ENCODE data around the gene FRMD5. TPM values are rescaled to one million over a fixed set of nuclear protein-coding genes. Genes with fewer than 3 reads are reported as not detected.
A peak's percentile ranks its signal among the peaks of the same experiment; 100 is the strongest.
"Not testable (repeated sequence)": the region's sequence is repeated elsewhere in the genome, so short reads cannot be mapped to it uniquely, and the experiment has no call there.

FRMD5 gene
- total RNA-seq (0.09 TPM), polyA plus RNA-seq (0.11 TPM)
- long read RNA-seq, donor 1 = 0 reads
- long read RNA-seq, donor 2 = 0 reads
- long read RNA-seq, donor 3 = 0 reads
- long read RNA-seq, donor 4 = 0 reads
- long read RNA-seq, donor 5 = 0 reads
- long read RNA-seq, donor 6 = 0 reads
- long read RNA-seq, donor 7 = 0 reads
- long read RNA-seq, donor 8 = 0 reads
- long read RNA-seq, donor 9 = 0 reads
- long read RNA-seq, donor 10 = 0 reads

DNA sequence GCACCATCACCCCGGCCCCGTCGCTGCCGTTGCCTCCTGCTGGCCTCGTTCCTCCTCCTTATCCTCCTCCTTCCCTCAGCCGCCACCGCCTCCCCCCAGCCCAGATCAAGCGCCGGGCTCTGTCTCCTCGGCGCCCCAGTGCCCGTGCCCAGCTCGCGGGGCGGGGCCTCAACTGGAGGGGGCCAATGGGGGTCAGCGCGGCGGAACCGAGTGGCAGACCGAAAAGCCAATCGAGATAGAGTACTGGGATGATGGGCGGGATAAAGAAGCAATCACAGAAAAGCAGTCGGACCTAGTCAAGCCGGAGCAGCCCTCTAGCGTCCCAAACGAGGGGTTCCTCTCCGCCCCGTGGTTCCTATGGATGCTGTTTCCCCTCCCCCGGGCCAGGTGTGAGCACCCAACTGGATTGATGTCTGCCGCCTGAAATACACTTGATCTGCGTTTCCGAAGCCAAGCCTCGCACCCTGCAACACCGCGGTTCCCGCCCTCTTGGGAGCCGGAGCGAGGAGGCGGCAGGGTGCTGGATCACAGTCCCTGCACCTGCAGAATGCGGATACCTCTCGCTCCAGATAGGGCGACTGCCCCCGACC is at the start of gene FRMD5:
TSS of gene FRMD5 (minus strand) at position 121 of the 590 bp plus-strand sequence.
- H3K9me3 ChIP-seq (ENCODE audit: control insufficient read depth in 2 of 2, insufficient read depth in 1 of 2, low read length in 1 of 2) = peaks cover 0 to 3% of the 10 kb centered on the region in 2 donors
- peaks cover 33 to 59% of the 10 kb centered on the region in 2 donors for H3K27me3 ChIP-seq (ENCODE audit: control insufficient read depth in 2 of 2, insufficient read depth in 1 of 2, low read length in 1 of 2)
- peaks cover 0 to 11% of the 10 kb centered on the region in 2 donors for H3K4me1 ChIP-seq (ENCODE audit: control insufficient read depth in 2 of 2, insufficient read depth in 2 of 2, low read length in 2 of 2)
- peak within 1 kb of the TSS; percentile 29 to 59 for H3K4me3 ChIP-seq (ENCODE audit: low read length in 2 of 2)
- DNase-seq (ENCODE audit: low read depth in 6 of 9, low spot score in 9 of 9) = peak; percentile 74 to 93 (median 85)
- no peak within 1 kb of the TSS for H3K27ac ChIP-seq (ENCODE audit: low read depth in 1 of 2, low read length in 1 of 2)
- H3K36me3 ChIP-seq (ENCODE audit: control insufficient read depth in 2 of 2, insufficient read depth in 2 of 2, low read length in 1 of 2) = no peaks in the 10 kb centered on the region
- 2% methylated on average over 43 of the region's 43 CpGs for WGBS

DNA sequence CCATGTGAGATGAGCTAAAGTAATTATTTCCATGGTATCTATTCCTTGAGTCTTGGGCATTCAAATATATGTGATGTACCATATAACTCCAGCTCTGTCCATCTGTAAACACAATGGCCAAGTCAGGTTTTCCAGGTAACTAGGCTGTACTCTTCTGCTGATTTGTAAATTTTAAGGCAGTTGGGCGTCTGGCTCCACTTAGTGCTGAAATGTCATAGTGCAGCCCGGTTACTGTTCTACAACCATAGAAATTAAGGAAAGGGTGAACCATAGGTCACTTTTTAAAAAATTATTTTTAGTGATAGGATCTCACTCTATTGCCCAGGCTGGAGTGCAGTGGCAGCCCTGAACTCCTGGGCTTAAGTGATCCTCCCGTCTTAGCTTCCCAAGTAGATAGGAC is 48.8 kb upstream of the FRMD5 start:
- no peak for DNase-seq (ENCODE audit: low read depth in 6 of 9, low spot score in 9 of 9)

DNA sequence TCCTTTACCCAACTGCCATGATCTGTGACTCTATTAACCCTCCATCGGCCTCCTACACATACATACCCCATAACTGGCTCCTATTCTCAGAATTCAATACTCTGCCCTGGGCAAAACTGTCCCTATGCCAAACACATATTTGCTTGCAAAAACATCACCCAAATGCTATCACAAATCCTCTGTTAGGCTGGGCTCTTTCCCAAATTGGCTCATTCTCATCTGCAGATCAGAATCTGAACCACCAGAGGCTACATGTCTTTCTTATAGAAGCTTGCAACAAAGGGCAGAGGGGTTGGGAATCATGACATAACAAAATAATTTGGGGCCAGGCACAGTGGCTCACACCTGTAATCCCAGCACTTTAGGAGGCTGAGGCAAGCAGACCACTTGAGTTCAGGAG is 48.1 kb upstream of the FRMD5 start:
- H3K9me3 ChIP-seq (ENCODE audit: control insufficient read depth in 2 of 2, insufficient read depth in 1 of 2, low read length in 1 of 2) = no peaks in the 10 kb centered on the region
- DNase-seq (ENCODE audit: low read depth in 6 of 9, low spot score in 9 of 9) = no peak
- no peaks in the 10 kb centered on the region for H3K27me3 ChIP-seq (ENCODE audit: control insufficient read depth in 2 of 2, insufficient read depth in 1 of 2, low read length in 1 of 2)
- H3K36me3 ChIP-seq (ENCODE audit: control insufficient read depth in 2 of 2, insufficient read depth in 2 of 2, low read length in 1 of 2) = no peaks in the 10 kb centered on the region
- H3K4me1 ChIP-seq (ENCODE audit: control insufficient read depth in 2 of 2, insufficient read depth in 2 of 2, low read length in 2 of 2) = no peaks in the 10 kb centered on the region
- no peak overlapping the region for H3K4me3 ChIP-seq (ENCODE audit: low read length in 2 of 2)
- no peak overlapping the region for H3K27ac ChIP-seq (ENCODE audit: low read depth in 1 of 2, low read length in 1 of 2)
- WGBS = 97% methylated on average over 1 of the region's 1 CpG

More for the DNA sequence above, 48.8 kb upstream of the FRMD5 start:
- Histone ChIP-seq H3K36me3 (ENCODE audit: control insufficient read depth in 2 of 2, insufficient read depth in 2 of 2, low read length in 1 of 2) (no peaks in the 10 kb centered on the region), H3K9me3 (ENCODE audit: control insufficient read depth in 2 of 2, insufficient read depth in 1 of 2, low read length in 1 of 2) (no peaks in the 10 kb centered on the region), H3K4me3 (ENCODE audit: low read length in 2 of 2) (no peak overlapping the region), H3K4me1 (ENCODE audit: control insufficient read depth in 2 of 2, insufficient read depth in 2 of 2, low read length in 2 of 2) (no peaks in the 10 kb centered on the region), H3K27ac (ENCODE audit: low read depth in 1 of 2, low read length in 1 of 2) (no peak overlapping the region), H3K27me3 (ENCODE audit: control insufficient read depth in 2 of 2, insufficient read depth in 1 of 2, low read length in 1 of 2) (no peaks in the 10 kb centered on the region)
- WGBS = 96% methylated on average over 3 of the region's 3 CpGs

DNA sequence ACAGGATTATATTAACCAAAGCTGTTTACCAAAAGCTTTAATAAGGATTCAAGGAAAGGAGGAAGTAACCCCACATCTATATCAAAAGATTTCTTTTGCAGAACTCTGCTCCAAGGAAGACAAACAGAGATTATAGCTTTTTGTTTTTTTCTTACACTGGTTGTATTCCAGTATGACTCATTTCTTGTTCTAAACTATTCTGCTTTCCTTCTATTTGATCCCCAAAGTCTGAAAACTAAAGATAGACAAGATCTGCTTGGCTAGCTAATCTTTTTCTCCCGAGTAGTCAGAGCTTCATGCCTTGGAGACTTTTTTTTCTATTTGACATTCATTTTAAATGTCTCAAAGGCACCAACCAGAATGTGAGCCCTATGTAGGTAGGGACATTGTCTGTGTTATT is 36.8 kb upstream of the FRMD5 start:
- DNase-seq (ENCODE audit: low read depth in 6 of 9, low spot score in 9 of 9) = no peak
- Histone ChIP-seq H3K9me3 (ENCODE audit: control insufficient read depth in 2 of 2, insufficient read depth in 1 of 2, low read length in 1 of 2) (no peaks in the 10 kb centered on the region), H3K4me3 (ENCODE audit: low read length in 2 of 2) (no peak overlapping the region), H3K4me1 (ENCODE audit: control insufficient read depth in 2 of 2, insufficient read depth in 2 of 2, low read length in 2 of 2) (no peaks in the 10 kb centered on the region), H3K36me3 (ENCODE audit: control insufficient read depth in 2 of 2, insufficient read depth in 2 of 2, low read length in 1 of 2) (no peaks in the 10 kb centered on the region), H3K27me3 (ENCODE audit: control insufficient read depth in 2 of 2, insufficient read depth in 1 of 2, low read length in 1 of 2) (no peaks in the 10 kb centered on the region), H3K27ac (ENCODE audit: low read depth in 1 of 2, low read length in 1 of 2) (no peak overlapping the region)
- 85% methylated on average over 1 of the region's 1 CpG for WGBS

DNA sequence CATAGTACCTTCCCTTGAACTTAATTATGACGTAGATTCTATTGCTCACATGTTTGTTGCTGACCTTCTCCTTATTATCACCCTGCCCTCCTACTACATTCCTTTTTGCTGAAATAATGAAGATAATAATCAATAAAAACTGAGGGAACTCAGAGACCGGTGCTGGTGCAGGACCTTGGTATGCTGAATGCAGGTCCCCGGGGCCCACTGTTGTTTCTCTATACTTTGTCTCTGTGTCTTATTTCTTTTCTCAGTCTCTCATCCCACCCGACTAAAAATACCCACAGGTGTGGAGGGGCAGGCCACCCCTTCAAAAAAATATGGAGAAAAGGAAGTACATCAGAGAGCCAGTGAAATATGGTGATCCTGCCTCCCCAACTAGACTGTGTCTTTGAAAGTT is 34.2 kb upstream of the FRMD5 start:
- DNase-seq (ENCODE audit: low read depth in 6 of 9, low spot score in 9 of 9); H3K4me1 ChIP-seq (ENCODE audit: control insufficient read depth in 2 of 2, insufficient read depth in 2 of 2, low read length in 2 of 2); H3K36me3 ChIP-seq (ENCODE audit: control insufficient read depth in 2 of 2, insufficient read depth in 2 of 2, low read length in 1 of 2); H3K27me3 ChIP-seq (ENCODE audit: control insufficient read depth in 2 of 2, insufficient read depth in 1 of 2, low read length in 1 of 2); H3K9me3 ChIP-seq (ENCODE audit: control insufficient read depth in 2 of 2, insufficient read depth in 1 of 2, low read length in 1 of 2); H3K27ac ChIP-seq (ENCODE audit: low read depth in 1 of 2, low read length in 1 of 2); H3K4me3 ChIP-seq (ENCODE audit: low read length in 2 of 2): not testable (repeated sequence)
- WGBS = 95% methylated on average over 3 of the region's 4 CpGs

DNA sequence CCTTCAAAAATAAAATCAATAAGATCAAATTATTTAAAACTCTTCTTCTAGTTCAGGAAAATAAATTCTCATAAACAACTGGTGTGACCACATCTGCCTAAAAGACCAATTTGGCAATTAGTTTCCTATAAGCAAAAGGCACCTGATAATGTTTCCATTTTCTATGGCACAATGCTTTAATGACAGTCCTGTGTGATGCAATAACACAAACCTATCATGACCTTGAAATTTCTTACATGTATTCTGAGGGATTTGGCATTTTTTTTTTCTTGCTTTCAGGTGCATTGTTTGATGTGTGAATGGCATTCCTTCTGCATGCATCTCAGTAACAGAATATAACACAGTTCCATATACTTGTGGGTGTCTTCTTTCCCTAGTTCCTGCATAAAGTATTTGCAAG is 32.5 kb upstream of the FRMD5 start:
- no peaks in the 10 kb centered on the region for H3K4me1 ChIP-seq (ENCODE audit: control insufficient read depth in 2 of 2, insufficient read depth in 2 of 2, low read length in 2 of 2)

DNA sequence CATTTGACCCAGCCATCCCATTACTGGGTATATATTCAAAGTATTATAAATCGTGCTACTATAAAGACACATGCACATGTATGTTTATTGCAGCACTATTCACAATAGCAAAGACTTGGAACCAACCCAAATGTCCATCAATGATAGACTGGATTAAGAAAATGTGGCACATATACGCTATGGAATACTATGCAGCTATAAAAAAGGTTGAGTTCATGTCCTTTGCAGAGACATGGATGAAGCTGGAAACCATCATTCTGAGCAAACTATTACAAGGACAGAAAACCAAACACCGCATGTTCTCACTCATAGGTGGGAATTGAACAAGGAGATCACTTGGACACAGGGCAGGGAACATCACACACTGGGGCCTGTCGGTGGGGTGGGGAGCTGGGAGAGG is 31.9 kb upstream of the FRMD5 start:
- not testable (repeated sequence) for H3K4me3 ChIP-seq (ENCODE audit: low read length in 2 of 2); H3K27ac ChIP-seq (ENCODE audit: low read depth in 1 of 2, low read length in 1 of 2); DNase-seq (ENCODE audit: low read depth in 6 of 9, low spot score in 9 of 9); H3K27me3 ChIP-seq (ENCODE audit: control insufficient read depth in 2 of 2, insufficient read depth in 1 of 2, low read length in 1 of 2); H3K4me1 ChIP-seq (ENCODE audit: control insufficient read depth in 2 of 2, insufficient read depth in 2 of 2, low read length in 2 of 2); H3K9me3 ChIP-seq (ENCODE audit: control insufficient read depth in 2 of 2, insufficient read depth in 1 of 2, low read length in 1 of 2); H3K36me3 ChIP-seq (ENCODE audit: control insufficient read depth in 2 of 2, insufficient read depth in 2 of 2, low read length in 1 of 2)
- WGBS = 97% methylated on average over 4 of the region's 4 CpGs

More for the DNA sequence above, 32.5 kb upstream of the FRMD5 start:
- no peak overlapping the region for H3K4me3 ChIP-seq (ENCODE audit: low read length in 2 of 2)
- H3K27me3 ChIP-seq (ENCODE audit: control insufficient read depth in 2 of 2, insufficient read depth in 1 of 2, low read length in 1 of 2) = no peaks in the 10 kb centered on the region
- no peaks in the 10 kb centered on the region for H3K9me3 ChIP-seq (ENCODE audit: control insufficient read depth in 2 of 2, insufficient read depth in 1 of 2, low read length in 1 of 2)
- H3K36me3 ChIP-seq (ENCODE audit: control insufficient read depth in 2 of 2, insufficient read depth in 2 of 2, low read length in 1 of 2) = no peaks in the 10 kb centered on the region
- H3K27ac ChIP-seq (ENCODE audit: low read depth in 1 of 2, low read length in 1 of 2) = no peak overlapping the region
- DNase-seq (ENCODE audit: low read depth in 6 of 9, low spot score in 9 of 9) = no peak

DNA sequence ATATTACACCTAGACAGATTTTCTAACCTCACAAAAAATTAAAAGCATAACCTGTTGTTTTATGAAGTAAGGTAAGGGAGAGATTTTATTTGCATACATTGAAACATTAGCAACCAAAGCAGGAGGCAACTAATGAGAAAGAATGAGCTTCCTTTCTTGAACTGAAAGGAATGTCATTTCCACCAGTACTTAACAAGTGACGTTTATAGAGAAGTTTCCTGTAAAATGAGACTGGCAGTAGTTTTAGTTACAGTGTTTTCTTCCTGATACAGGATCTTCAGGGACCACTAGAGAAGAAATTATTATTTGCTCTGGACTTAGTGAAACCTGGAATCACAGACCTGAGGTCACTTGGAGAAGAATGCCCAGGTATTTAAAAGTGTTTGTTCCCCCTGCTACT is 27.4 kb upstream of the FRMD5 start:
- no peaks in the 10 kb centered on the region for H3K9me3 ChIP-seq (ENCODE audit: control insufficient read depth in 2 of 2, insufficient read depth in 1 of 2, low read length in 1 of 2)
- H3K27me3 ChIP-seq (ENCODE audit: control insufficient read depth in 2 of 2, insufficient read depth in 1 of 2, low read length in 1 of 2) = peaks cover 2 to 3% of the 10 kb centered on the region in 2 donors
- H3K27ac ChIP-seq (ENCODE audit: low read depth in 1 of 2, low read length in 1 of 2) = no peak overlapping the region
- DNase-seq (ENCODE audit: low read depth in 6 of 9, low spot score in 9 of 9) = no peak
- H3K4me1 ChIP-seq (ENCODE audit: control insufficient read depth in 2 of 2, insufficient read depth in 2 of 2, low read length in 2 of 2) = no peaks in the 10 kb centered on the region
- no peak overlapping the region for H3K4me3 ChIP-seq (ENCODE audit: low read length in 2 of 2)
- WGBS = 30% methylated on average over 1 of the region's 1 CpG
- no peaks in the 10 kb centered on the region for H3K36me3 ChIP-seq (ENCODE audit: control insufficient read depth in 2 of 2, insufficient read depth in 2 of 2, low read length in 1 of 2)

DNA sequence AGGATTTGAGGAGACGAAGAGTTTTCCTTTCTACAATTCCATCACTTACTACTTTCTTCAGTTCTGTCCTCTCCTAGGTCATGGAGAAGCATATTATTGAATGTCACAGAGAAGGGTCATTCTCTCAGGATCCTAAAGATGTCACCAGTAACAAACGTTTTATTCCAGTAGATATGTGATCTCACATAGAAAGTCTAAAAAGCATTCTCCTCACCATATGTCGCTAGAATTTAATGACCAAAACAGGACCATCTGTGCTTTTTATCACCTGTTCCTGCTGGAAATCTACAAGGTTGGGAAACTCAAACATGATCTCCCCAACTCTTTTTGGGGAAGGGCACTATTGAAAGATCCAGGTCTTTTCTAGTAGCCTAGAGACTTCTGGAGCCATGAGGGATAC is 24.0 kb upstream of the FRMD5 start:
- Histone ChIP-seq H3K27me3 (ENCODE audit: control insufficient read depth in 2 of 2, insufficient read depth in 1 of 2, low read length in 1 of 2) (peaks cover 2 to 3% of the 10 kb centered on the region in 2 donors), H3K4me1 (ENCODE audit: control insufficient read depth in 2 of 2, insufficient read depth in 2 of 2, low read length in 2 of 2) (no peaks in the 10 kb centered on the region)
- WGBS = 80% methylated on average over 3 of the region's 3 CpGs

More for the DNA sequence above, 24.0 kb upstream of the FRMD5 start:
- DNase-seq (ENCODE audit: low read depth in 6 of 9, low spot score in 9 of 9) = no peak
- Histone ChIP-seq H3K36me3 (ENCODE audit: control insufficient read depth in 2 of 2, insufficient read depth in 2 of 2, low read length in 1 of 2) (no peaks in the 10 kb centered on the region), H3K27ac (ENCODE audit: low read depth in 1 of 2, low read length in 1 of 2) (no peak overlapping the region), H3K4me3 (ENCODE audit: low read length in 2 of 2) (no peak overlapping the region), H3K9me3 (ENCODE audit: control insufficient read depth in 2 of 2, insufficient read depth in 1 of 2, low read length in 1 of 2) (no peaks in the 10 kb centered on the region)

All from thymus (tissue), 14 donors.